ENCODE measurements around the gene FBN2.

- TF ChIP-seq CTCF (conservative IDR thresholded peaks at IDR 0.05 in 1 of 2, IDR thresholded peaks at IDR 0.05 in 1 of 2; ENCODE audit: low read depth in 1 of 2, low read length in 2 of 2), result no peak
- no peak for TF ChIP-seq EZH2 (IDR thresholded peaks at IDR 0.05; ENCODE audit: low read length, missing control alignments)
These were observed 209.6 kb downstream of the FBN2 start for GRCh38 chr5:128328446-128328845.

Measured in fibroblast of lung (primary cell).